ENCODE results near the gene SELENON. TPM values are rescaled to one million over a fixed set of nuclear protein-coding genes. Genes with fewer than 3 reads are reported as not detected.

Gene SELENON
- total and polyA plus RNA-seq, 2 experiments from 2014 or later = 9.0 to 49.7 TPM

DNA sequence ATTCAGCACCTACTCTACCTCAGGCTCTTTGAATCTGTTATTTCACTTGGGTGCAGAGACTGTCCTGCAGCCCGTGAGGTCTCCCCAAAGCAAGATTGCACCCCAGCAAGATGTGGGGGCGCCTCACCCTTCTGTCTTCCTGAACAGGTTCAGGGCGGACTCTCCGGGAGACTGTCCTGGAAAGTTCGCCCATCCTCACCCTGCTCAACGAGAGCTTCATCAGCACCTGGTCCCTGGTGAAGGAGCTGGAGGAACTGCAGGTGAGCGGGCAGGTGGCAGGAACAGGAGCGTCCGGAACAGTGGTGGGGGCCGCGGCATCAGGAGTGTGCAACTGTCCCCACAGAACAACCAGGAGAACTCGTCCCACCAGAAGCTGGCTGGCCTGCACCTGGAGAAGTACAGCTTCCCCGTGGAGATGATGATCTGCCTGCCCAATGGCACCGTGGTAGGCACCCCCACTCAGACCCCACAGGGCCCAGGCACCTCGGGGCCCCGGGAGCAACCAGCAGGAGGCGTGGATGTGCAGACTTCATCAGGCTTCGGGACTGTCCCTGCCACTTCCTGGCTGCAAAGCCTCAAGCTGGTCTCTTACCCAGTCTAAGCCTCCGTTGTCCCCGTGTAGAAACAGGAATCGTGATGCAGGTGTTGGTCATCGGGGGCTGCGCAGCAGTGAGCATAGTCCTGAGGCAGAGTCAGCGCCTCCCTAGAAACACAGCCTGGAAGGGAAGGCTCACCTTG, 13.9 kb downstream of the SELENON start:
- WGBS, 2 experiments (ENCODE audit: low coverage in 1 of 2, low lambda C conversion rate in 2 of 2, missing lambda C conversion rate in 2 of 2) = 93 to 95% methylated on average over 24 of the region's 24 CpGs
- no peak overlapping the region for H3K4me3 ChIP-seq
- no peaks in the 10 kb centered on the region; the same call in 1 of the 2 replicates for H3K36me3 ChIP-seq (ENCODE audit: low read depth)
- no peak overlapping the region for H2AFZ ChIP-seq
- H3K9ac ChIP-seq = no peak overlapping the region
- H3K9me3 ChIP-seq (ENCODE audit: low read depth) = no peaks in the 10 kb centered on the region
- H3K27me3 ChIP-seq (replicated peaks; ENCODE audit: insufficient read depth) = no peaks in the 10 kb centered on the region
- H4K20me1 ChIP-seq (ENCODE audit: insufficient read depth) = no peaks in the 10 kb centered on the region
- no peak overlapping the region for H3K4me2 ChIP-seq (ENCODE audit: unreplicated experiment)
- H3F3A ChIP-seq (ENCODE audit: insufficient read depth) = peaks cover 10% of the 10 kb centered on the region
- TF ChIP-seq EZH2 (IDR thresholded peaks at IDR 0.05; ENCODE audit: insufficient read depth, poor library complexity, severe bottlenecking) (no peak), EZH2phosphoT487 (IDR thresholded peaks at IDR 0.05; ENCODE audit: insufficient read depth, low read depth) (no peak)
- in situ Hi-C loops (cut with MboI) = loop anchor here (25.0 kb wide), 1 partner anchor 577 kb away; the partner anchor contains the start of genes RSRP1 and SYF2
- H3K27ac ChIP-seq = no peak overlapping the region
- H3K79me2 ChIP-seq (ENCODE audit: insufficient read depth) = no peaks in the 10 kb centered on the region
- no peak for DNase-seq
- no peaks in the 10 kb centered on the region for H3K9me2 ChIP-seq (ENCODE audit: insufficient read depth)
- peaks cover 14% of the 10 kb centered on the region for H3K4me1 ChIP-seq (ENCODE audit: insufficient read depth)

DNA sequence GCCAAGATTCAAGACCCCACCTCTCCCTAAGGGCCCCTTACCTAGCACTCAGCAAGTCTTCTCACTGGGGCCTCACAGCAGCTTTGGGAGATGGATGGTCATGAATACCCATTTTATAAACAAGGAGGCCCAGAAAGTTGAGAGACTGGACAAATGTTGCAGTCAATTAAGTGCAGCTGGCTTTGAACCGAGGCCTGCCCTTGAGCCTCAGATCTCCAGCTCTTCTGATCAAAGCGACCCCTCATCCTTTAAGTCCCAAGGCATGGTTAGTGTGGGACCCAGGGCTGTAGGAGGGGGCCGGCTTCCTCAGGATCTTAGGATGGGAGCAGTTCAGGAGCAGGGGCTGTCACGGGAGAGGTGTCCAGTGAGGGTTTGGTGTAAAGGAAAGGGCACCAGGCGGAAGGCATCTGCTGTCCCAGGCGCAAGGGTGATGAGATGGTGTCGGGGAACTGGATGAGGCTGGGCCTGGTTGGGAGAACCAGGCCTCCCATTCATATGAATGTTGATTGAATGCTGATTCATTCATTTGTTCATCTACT, 14.6 kb downstream of the SELENON start:
- Histone ChIP-seq H3K9ac (no peak overlapping the region), H3K79me2 (ENCODE audit: insufficient read depth) (no peaks in the 10 kb centered on the region), H3K4me2 (ENCODE audit: unreplicated experiment) (no peak overlapping the region), H3F3A (ENCODE audit: insufficient read depth) (peaks cover 12% of the 10 kb centered on the region), H3K9me3 (ENCODE audit: low read depth) (no peaks in the 10 kb centered on the region), H3K27me3 (replicated peaks; ENCODE audit: insufficient read depth) (no peaks in the 10 kb centered on the region), H3K27ac (no peak overlapping the region), H2AFZ (no peak overlapping the region), H3K36me3 (ENCODE audit: low read depth) (no peaks in the 10 kb centered on the region; the same call in 1 of the 2 replicates), H3K9me2 (ENCODE audit: insufficient read depth) (no peaks in the 10 kb centered on the region), H3K4me3 (no peak overlapping the region), H3K4me1 (ENCODE audit: insufficient read depth) (peaks cover 15% of the 10 kb centered on the region), H4K20me1 (ENCODE audit: insufficient read depth) (no peaks in the 10 kb centered on the region)
- WGBS, 2 experiments (ENCODE audit: low coverage in 1 of 2, low lambda C conversion rate in 2 of 2, missing lambda C conversion rate in 2 of 2) = 86 to 89% methylated on average over 7 of the region's 7 CpGs
- DNase-seq = no peak
- in situ Hi-C loops (cut with MboI) = loop anchor here (25.0 kb wide), 1 partner anchor 577 kb away; the partner anchor contains the start of genes RSRP1 and SYF2
- TF ChIP-seq EZH2phosphoT487 (IDR thresholded peaks at IDR 0.05; ENCODE audit: insufficient read depth, low read depth) = no peak
- no peak for TF ChIP-seq EZH2 (IDR thresholded peaks at IDR 0.05; ENCODE audit: insufficient read depth, poor library complexity, severe bottlenecking)

- in situ Hi-C loops (cut with MboI) = loop anchor here (25.0 kb wide), 1 partner anchor 578 kb away; the partner anchor contains the start of genes RSRP1 and SYF2
- Histone ChIP-seq H3K4me1 (ENCODE audit: insufficient read depth) (peaks cover 15% of the 10 kb centered on the region), H4K20me1 (ENCODE audit: insufficient read depth) (no peaks in the 10 kb centered on the region)
Observed at GRCh38 chr1:25815208-25816111, 15.5 kb downstream of the SELENON start.

GRCh38 chr1:25816112-25816718, 16.2 kb downstream of the SELENON start:
- no peaks in the 10 kb centered on the region for H3K27me3 ChIP-seq (replicated peaks; ENCODE audit: insufficient read depth)
- no peaks in the 10 kb centered on the region for H4K20me1 ChIP-seq (ENCODE audit: insufficient read depth)
- H3F3A ChIP-seq (ENCODE audit: insufficient read depth) = peaks cover 16% of the 10 kb centered on the region
- no peak overlapping the region for H3K9ac ChIP-seq
- H3K4me3 ChIP-seq = no peak overlapping the region
- no peak overlapping the region for H3K4me2 ChIP-seq (ENCODE audit: unreplicated experiment)
- peaks cover 18% of the 10 kb centered on the region for H3K4me1 ChIP-seq (ENCODE audit: insufficient read depth)
- in situ Hi-C loops (cut with MboI) = loop anchor here (25.0 kb wide), 1 partner anchor 579 kb away; the partner anchor contains the start of genes RSRP1 and SYF2
- peaks cover 15% of the 10 kb centered on the region for H3K79me2 ChIP-seq (ENCODE audit: insufficient read depth)
- no peak overlapping the region for H2AFZ ChIP-seq
- 91 to 92% methylated on average over 15 of the region's 15 CpGs for WGBS, 2 experiments (ENCODE audit: low coverage in 1 of 2, low lambda C conversion rate in 2 of 2, missing lambda C conversion rate in 2 of 2)
- H3K9me2 ChIP-seq (ENCODE audit: insufficient read depth) = no peaks in the 10 kb centered on the region
- DNase-seq = no peak
- TF ChIP-seq EZH2phosphoT487 (IDR thresholded peaks at IDR 0.05; ENCODE audit: insufficient read depth, low read depth) = no peak
- TF ChIP-seq EZH2 (IDR thresholded peaks at IDR 0.05; ENCODE audit: insufficient read depth, poor library complexity, severe bottlenecking) = no peak
- H3K36me3 ChIP-seq (ENCODE audit: low read depth) = no peaks in the 10 kb centered on the region
- H3K27ac ChIP-seq = no peak overlapping the region
- H3K9me3 ChIP-seq (ENCODE audit: low read depth) = no peaks in the 10 kb centered on the region

More at GRCh38 chr1:25815208-25816111, 15.5 kb downstream of the SELENON start:
- H3F3A ChIP-seq (ENCODE audit: insufficient read depth) = peaks cover 12% of the 10 kb centered on the region
- H2AFZ ChIP-seq = no peak overlapping the region
- peaks cover 7% of the 10 kb centered on the region for H3K79me2 ChIP-seq (ENCODE audit: insufficient read depth)
- no peak overlapping the region for H3K9ac ChIP-seq
- H3K27ac ChIP-seq = no peak overlapping the region
- no peak for DNase-seq
- H3K27me3 ChIP-seq (replicated peaks; ENCODE audit: insufficient read depth) = no peaks in the 10 kb centered on the region
- no peaks in the 10 kb centered on the region for H3K9me3 ChIP-seq (ENCODE audit: low read depth)
- no peaks in the 10 kb centered on the region for H3K9me2 ChIP-seq (ENCODE audit: insufficient read depth)
- 91 to 92% methylated on average over 18 to 24 of the region's 24 CpGs for WGBS, 2 experiments (ENCODE audit: low coverage in 1 of 2, low lambda C conversion rate in 2 of 2, missing lambda C conversion rate in 2 of 2)
- H3K4me2 ChIP-seq (ENCODE audit: unreplicated experiment) = no peak overlapping the region
- TF ChIP-seq EZH2 (IDR thresholded peaks at IDR 0.05; ENCODE audit: insufficient read depth, poor library complexity, severe bottlenecking) = no peak
- TF ChIP-seq EZH2phosphoT487 (IDR thresholded peaks at IDR 0.05; ENCODE audit: insufficient read depth, low read depth) = no peak
- H3K4me3 ChIP-seq = no peak overlapping the region
- no peaks in the 10 kb centered on the region for H3K36me3 ChIP-seq (ENCODE audit: low read depth)

Measured in GM23248 (cell line).